ENCODE data around the gene SNX24. TPM values are rescaled to one million over a fixed set of nuclear protein-coding genes. Genes with fewer than 3 reads are reported as not detected.

Gene SNX24
- polyA plus RNA-seq, 2 of the 4 experiments (the other 2 are of a cell fraction), result 20.4 to 22.4 TPM

DNA sequence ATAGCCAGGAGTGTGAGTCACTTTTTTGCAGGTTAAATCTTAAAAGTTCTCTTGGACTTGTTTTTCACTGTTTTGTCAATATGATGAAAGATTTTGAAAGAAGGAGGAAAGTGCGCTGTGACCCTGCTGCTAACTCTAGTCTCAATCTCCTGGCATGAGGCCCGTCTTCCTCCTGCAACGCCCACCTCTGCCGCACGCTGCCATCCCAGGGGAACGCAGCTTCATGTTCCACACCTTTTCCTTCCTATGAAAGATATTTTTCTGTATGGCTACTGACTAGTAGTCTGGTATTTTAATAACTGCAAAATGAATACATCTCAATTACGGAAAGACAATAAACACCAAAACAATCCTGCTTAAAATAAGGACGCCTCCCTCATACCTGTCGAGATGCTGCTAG, 182.8 kb downstream of the SNX24 start:
- FAIRE-seq (no peak), ATAC-seq (no peak), DNase-seq (ENCODE audit: low read depth in 1 of 2, low spot score in 1 of 2) (no peak)
- CTCF ChIA-PET, result no interaction called here
- H3K9me3 ChIP-seq, result no peaks in the 10 kb centered on the region
- H3K4me3 ChIP-seq, result no peak overlapping the region
- no peaks in the 10 kb centered on the region for H3K4me1 ChIP-seq
- 83% methylated on average over 9 of the region's 9 CpGs for WGBS (ENCODE audit: missing lambda C conversion rate)
- H3K4me2 ChIP-seq, result no peak overlapping the region
- POLR2A ChIA-PET, result no interaction called here
- no peak overlapping the region for H3K27ac ChIP-seq
- TF ChIP-seq CBX2 (IDR thresholded peaks at IDR 0.05; ENCODE audit: borderline replicate concordance, low read depth) (no peak), RAD21 (conservative IDR thresholded peaks at IDR 0.05 in 1 of 2, IDR thresholded peaks at IDR 0.05 in 1 of 2) (no peak), JUNB (IDR thresholded peaks at IDR 0.05) (no peak), KDM1A (IDR thresholded peaks at IDR 0.05; ENCODE audit: low read depth) (no peak), FOSL2 (IDR thresholded peaks at IDR 0.05) (no peak), FOSL2 (CRISPR knock-in tag; IDR thresholded peaks at IDR 0.05) (no peak), CHD2 (IDR thresholded peaks at IDR 0.05; ENCODE audit: low read length, partially characterized antibody) (no peak), ESRRA (IDR thresholded peaks at IDR 0.05; ENCODE audit: borderline replicate concordance, low read length) (no peak), HOXB13 (CRISPR knock-in tag; IDR thresholded peaks at IDR 0.05; ENCODE audit: low read depth) (no peak), POLR2AphosphoS2 (conservative IDR thresholded peaks at IDR 0.05; ENCODE audit: low read length) (no peak), ZC3H11A (IDR thresholded peaks at IDR 0.05) (no peak), MAX (IDR thresholded peaks at IDR 0.05) (no peak), KDM5A (IDR thresholded peaks at IDR 0.05) (no peak), PBX3 (IDR thresholded peaks at IDR 0.05) (no peak), NPAS2 (CRISPR knock-in tag; IDR thresholded peaks at IDR 0.05; ENCODE audit: borderline replicate concordance) (no peak), MYC (IDR thresholded peaks at IDR 0.05; ENCODE audit: borderline replicate concordance, low read length) (no peak), RNF2 (IDR thresholded peaks at IDR 0.05; ENCODE audit: borderline replicate concordance, low read depth) (no peak), HEYL (CRISPR knock-in tag; IDR thresholded peaks at IDR 0.05) (no peak), NFE2L2 (conservative IDR thresholded peaks at IDR 0.05; ENCODE audit: low read length) (no peak)

DNA sequence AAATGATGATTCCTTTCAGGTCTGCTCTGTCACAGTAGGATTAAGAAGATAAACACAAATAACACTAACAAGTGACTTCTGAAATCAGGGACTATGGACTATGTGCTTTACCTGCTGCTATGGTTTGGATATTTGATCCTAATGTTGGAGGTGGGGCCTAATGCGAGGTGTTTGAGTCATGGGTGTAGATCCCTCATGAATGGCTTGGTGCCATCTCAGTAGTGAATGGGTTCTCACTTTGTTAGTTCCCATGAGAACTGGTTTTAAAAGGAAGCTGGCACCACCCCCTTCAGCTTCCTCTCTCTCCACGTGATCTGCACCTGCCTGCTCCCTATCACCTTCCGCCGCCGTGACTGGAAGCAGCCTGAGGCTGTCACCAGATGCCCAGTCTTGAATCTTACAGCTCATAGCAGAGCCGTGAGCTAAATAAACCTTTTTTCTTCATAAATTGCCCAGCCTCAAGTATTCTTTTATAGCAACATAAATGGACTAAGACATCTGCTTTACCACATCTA, 187.8 kb downstream of the SNX24 start:
- peaks cover 9% of the 10 kb centered on the region for H3K4me1 ChIP-seq
- CTCF ChIA-PET, result interaction anchor here (1.2 kb wide), 2 partner anchors 9 to 14 kb away, joined by 3 to 4 read pairs; no protein-coding TSS in a partner anchor
- POLR2A ChIA-PET, result no interaction called here
- H3K4me3 ChIP-seq, result no peak overlapping the region
- 87% methylated on average over 6 of the region's 6 CpGs for WGBS (ENCODE audit: missing lambda C conversion rate)
- no peak overlapping the region for H3K27ac ChIP-seq
- ATAC-seq (no peak), FAIRE-seq (no peak), DNase-seq (ENCODE audit: low read depth in 1 of 2, low spot score in 1 of 2) (no peak)
- TF ChIP-seq EHF (CRISPR knock-in tag; IDR thresholded peaks at IDR 0.05) (no peak), CHD2 (IDR thresholded peaks at IDR 0.05; ENCODE audit: low read length, partially characterized antibody) (no peak), TFCP2L1 (CRISPR knock-in tag; IDR thresholded peaks at IDR 0.05) (no peak), RARB (CRISPR knock-in tag; IDR thresholded peaks at IDR 0.05) (no peak), ZSCAN20 (CRISPR knock-in tag; IDR thresholded peaks at IDR 0.05) (no peak), FOXS1 (CRISPR knock-in tag; IDR thresholded peaks at IDR 0.05) (no peak), CBX2 (IDR thresholded peaks at IDR 0.05; ENCODE audit: borderline replicate concordance, low read depth) (no peak), SREBF2 (IDR thresholded peaks at IDR 0.05) (no peak), FOSB (CRISPR knock-in tag; IDR thresholded peaks at IDR 0.05) (no peak), CHD4 (IDR thresholded peaks at IDR 0.05; ENCODE audit: borderline replicate concordance) (no peak)
- TF ChIP-seq, protein P1, sequence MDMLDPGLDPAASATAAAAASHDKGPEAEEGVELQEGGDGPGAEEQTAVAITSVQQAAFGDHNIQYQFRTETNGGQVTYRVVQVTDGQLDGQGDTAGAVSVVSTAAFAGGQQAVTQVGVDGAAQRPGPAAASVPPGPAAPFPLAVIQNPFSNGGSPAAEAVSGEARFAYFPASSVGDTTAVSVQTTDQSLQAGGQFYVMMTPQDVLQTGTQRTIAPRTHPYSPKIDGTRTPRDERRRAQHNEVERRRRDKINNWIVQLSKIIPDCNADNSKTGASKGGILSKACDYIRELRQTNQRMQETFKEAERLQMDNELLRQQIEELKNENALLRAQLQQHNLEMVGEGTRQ (IDR thresholded peaks at IDR 0.05), result no peak
- H3K9me3 ChIP-seq, result no peaks in the 10 kb centered on the region
- no peak overlapping the region for H3K4me2 ChIP-seq
